Suprapubic skin (tissue), 4 donors: Measurements from ENCODE around the gene TMOD4. TPM values are rescaled to one million over a fixed set of nuclear protein-coding genes. Genes with fewer than 3 reads are reported as not detected.
A peak's percentile ranks its signal among the peaks of the same experiment; 100 is the strongest.

Experiments
- DNase-seq, 2 donors: peaks; one replicate each; pipeline ENCODE4 v3.0.0-alpha.2; 2019; ENCODE audit warnings: low spot score in 2 of 2
- H3K27ac ChIP-seq: fragments of 200-600 bp; sonication (generic); one replicate; pipeline ENCODE4 v1.5.1; 2019
- H3K27me3 ChIP-seq: fragments of 200-600 bp; sonication (generic); one replicate; pipeline ENCODE4 v1.5.1; 2019
- H3K36me3 ChIP-seq: fragments of 200-600 bp; sonication (generic); one replicate; pipeline ENCODE4 v1.5.1; 2019
- H3K4me1 ChIP-seq: fragments of 200-600 bp; sonication (generic); one replicate; pipeline ENCODE4 v1.5.1; 2019
- H3K4me3 ChIP-seq: fragments of 200-600 bp; sonication (generic); one replicate; pipeline ENCODE4 v1.5.1; 2019; ENCODE audit warnings: mild to moderate bottlenecking
- H3K9me3 ChIP-seq: fragments of 200-600 bp; sonication (generic); one replicate; pipeline ENCODE4 v1.5.1; 2019
- EP300 ChIP-seq: sonication (generic); formaldehyde crosslinking; IDR thresholded peaks from one replicate; pipeline ENCODE4 v1.6.1; 2017; ENCODE audit warnings: antibody characterized with exemption
- POLR2A ChIP-seq, 2 donors: fragments of 450-650 bp; IDR thresholded peaks; one replicate each; pipeline ENCODE4 v1.6.1; 2017; ENCODE audit warnings: antibody characterized with exemption in 2 of 2, mild to moderate bottlenecking in 2 of 2, moderate library complexity in 2 of 2
- POLR2AphosphoS5 ChIP-seq, 3 donors: sonication (generic); formaldehyde crosslinking; IDR thresholded peaks; one replicate each; pipeline ENCODE4 v1.6.1; 2017; ENCODE audit warnings: antibody characterized with exemption in 3 of 3
- WGBS: methylation state at CpG from one replicate; pipeline ENCODE4 v1.1.5; 2018; 5-methylcytosine and 5-hydroxymethylcytosine counted together
- total RNA-seq, 4 donors: library from RNA; depleted of rRNA; stranded (reverse); fragments of >200 nt; gene quantifications; one replicate each; pipeline ENCODE4 v1.1.0, GENCODE V29; 2016
- TF ChIP-seq, protein P1 (sequence below), 2 donors: fragments of 200-600 bp in 1 of 2; fragments of 450-650 bp in 1 of 2; sonication (generic) in 1 of 2; IDR thresholded peaks; one replicate each; pipeline ENCODE4 v1.5.1; 2016 to 2019; ENCODE audit warnings: antibody characterized with exemption in 2 of 2, mild to moderate bottlenecking in 1 of 2, moderate library complexity in 1 of 2

The TMOD4 gene
- total RNA-seq, 4 donors from 2014 or later: not detected

DNA sequence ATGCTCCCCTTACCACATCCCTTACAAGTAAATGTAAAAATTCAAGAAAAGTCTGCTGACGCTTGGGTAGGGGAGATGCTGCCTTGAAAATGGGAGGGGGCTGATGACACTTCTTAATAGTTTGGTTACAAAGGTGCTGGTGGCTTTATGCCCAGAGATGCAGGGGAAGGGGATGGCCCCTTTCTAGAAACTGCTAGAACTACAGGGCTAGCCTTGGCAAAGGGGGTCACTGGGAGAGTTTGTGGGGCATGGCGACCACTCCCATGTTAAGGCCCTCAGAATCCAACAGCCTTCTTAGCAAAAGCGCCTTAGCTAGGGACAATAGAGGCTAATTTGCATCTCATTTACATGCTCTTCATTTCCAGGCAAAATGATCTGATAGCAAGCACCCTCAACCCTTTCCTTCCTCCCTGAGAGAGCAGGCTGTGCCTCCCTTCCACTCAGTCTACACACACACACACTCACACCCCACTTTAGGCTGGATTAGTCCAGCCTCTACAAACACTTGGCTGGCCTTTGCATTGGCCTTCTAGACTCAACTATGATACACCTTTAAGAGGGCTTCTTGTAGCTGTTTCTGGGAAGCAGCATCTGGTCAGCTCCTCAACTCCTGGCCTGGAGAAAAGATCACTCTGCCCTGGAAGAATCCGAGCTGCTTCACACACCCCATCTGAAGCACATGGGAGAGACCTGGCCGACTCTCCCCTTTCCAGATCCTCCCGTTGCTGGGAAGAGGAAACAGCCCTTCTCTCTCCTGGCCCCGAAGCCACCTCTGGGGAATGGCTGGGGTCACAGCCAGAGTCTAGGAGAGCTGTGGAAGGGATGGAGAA lies 31.1 kb downstream of the TMOD4 start:
- DNase-seq: no peak
- TF ChIP-seq POLR2AphosphoS5 (IDR thresholded peaks at IDR 0.05): no peak
- TF ChIP-seq EP300: no peak
- TF ChIP-seq, protein P1, sequence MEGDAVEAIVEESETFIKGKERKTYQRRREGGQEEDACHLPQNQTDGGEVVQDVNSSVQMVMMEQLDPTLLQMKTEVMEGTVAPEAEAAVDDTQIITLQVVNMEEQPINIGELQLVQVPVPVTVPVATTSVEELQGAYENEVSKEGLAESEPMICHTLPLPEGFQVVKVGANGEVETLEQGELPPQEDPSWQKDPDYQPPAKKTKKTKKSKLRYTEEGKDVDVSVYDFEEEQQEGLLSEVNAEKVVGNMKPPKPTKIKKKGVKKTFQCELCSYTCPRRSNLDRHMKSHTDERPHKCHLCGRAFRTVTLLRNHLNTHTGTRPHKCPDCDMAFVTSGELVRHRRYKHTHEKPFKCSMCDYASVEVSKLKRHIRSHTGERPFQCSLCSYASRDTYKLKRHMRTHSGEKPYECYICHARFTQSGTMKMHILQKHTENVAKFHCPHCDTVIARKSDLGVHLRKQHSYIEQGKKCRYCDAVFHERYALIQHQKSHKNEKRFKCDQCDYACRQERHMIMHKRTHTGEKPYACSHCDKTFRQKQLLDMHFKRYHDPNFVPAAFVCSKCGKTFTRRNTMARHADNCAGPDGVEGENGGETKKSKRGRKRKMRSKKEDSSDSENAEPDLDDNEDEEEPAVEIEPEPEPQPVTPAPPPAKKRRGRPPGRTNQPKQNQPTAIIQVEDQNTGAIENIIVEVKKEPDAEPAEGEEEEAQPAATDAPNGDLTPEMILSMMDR (IDR thresholded peaks at IDR 0.05): no peak
- no peak for TF ChIP-seq POLR2A (IDR thresholded peaks at IDR 0.05)
- Histone ChIP-seq H3K4me1 (peaks cover 27% of the 10 kb centered on the region), H3K4me3 (peak overlapping the region; percentile 91), H3K36me3 (peaks cover 6% of the 10 kb centered on the region), H3K9me3 (no peaks in the 10 kb centered on the region), H3K27ac (peak overlapping the region; percentile 9), H3K27me3 (no peaks in the 10 kb centered on the region)
- 53% methylated on average over 7 of the region's 7 CpGs for WGBS

- no peak for TF ChIP-seq POLR2A (IDR thresholded peaks at IDR 0.05)
- TF ChIP-seq, protein P1 (IDR thresholded peaks at IDR 0.05): no peak
- no peak for TF ChIP-seq POLR2AphosphoS5 (IDR thresholded peaks at IDR 0.05)
- H3K27me3 ChIP-seq: no peaks in the 10 kb centered on the region
- no peak overlapping the region for H3K27ac ChIP-seq
- H3K9me3 ChIP-seq: no peaks in the 10 kb centered on the region
- H3K36me3 ChIP-seq: peaks cover 9% of the 10 kb centered on the region
- no peak for DNase-seq
- 82% methylated on average over 4 of the region's 5 CpGs for WGBS
- H3K4me3 ChIP-seq: no peak overlapping the region
- peaks cover 27% of the 10 kb centered on the region for H3K4me1 ChIP-seq
These were observed 31.8 kb downstream of the TMOD4 start for GRCh38 chr1:151143986-151144385.

DNA sequence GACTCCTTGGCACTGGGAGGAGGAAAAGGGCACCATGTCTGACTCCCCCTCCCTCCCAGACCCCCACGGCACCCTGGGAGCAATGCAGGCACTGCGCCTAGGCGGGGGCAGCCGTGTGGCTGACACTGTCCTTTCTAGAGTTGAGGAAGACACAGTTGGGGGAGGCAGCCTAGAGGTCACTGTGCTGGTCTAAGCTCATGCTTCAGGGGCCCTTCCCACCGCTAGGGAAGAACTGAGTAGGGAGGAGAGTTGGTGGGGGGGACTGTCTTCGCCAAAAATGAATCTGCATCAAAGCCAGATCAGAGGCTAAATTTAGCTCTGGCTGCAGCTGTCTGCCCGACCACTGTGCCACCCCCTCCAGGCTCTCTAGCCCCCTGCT lies 32.7 kb downstream of the TMOD4 start:
- Histone ChIP-seq H3K27ac (no peak overlapping the region), H3K4me1 (peaks cover 27% of the 10 kb centered on the region)
- DNase-seq: no peak

DNA sequence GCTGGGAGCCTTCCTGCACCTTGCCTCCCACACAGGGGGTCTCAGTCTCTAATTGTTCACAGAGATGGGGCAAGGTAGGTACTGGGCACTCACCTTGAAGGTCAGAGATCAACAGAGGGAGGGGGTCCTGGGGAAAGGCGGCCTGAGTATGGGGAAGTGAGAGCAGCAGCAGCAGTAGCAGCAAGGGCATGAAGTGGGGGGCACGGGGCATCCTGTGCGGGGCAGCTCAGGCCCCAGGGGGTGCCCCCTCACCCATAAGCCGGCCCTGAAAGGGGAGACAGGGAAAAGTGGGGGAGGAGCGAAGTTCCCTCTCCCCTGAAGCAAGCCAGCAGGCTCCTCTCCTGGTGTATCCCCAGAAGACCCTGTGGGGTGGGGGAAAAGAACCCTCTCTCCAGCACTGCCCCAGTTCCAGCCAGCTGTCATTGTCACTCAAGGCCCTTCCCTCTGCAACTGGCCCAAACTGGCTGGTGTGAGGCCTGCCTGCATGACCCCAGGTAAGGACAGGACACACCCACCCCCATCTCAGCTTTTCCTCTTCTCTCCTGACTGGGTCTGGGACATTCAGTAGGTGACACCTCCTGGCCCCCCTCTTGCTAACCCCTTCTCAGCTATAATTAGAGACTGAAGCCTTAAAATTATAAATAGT lies 33.2 kb downstream of the TMOD4 start:
- Histone ChIP-seq H3K27me3 (no peaks in the 10 kb centered on the region), H3K36me3 (peaks cover 21% of the 10 kb centered on the region), H3K4me3 (no peak overlapping the region), H3K4me1 (peaks cover 27% of the 10 kb centered on the region), H3K27ac (no peak overlapping the region), H3K9me3 (no peaks in the 10 kb centered on the region)
- no peak for TF ChIP-seq POLR2AphosphoS5 (IDR thresholded peaks at IDR 0.05)
- no peak for TF ChIP-seq EP300
- no peak for TF ChIP-seq POLR2A (IDR thresholded peaks at IDR 0.05)
- TF ChIP-seq, protein P1 (IDR thresholded peaks at IDR 0.05): no peak
- peak in 1 of 2 donors; percentile 29 for DNase-seq
- 83% methylated on average over 1 of the region's 5 CpGs for WGBS

More for the DNA sequence above, 32.7 kb downstream of the TMOD4 start:
- H3K9me3 ChIP-seq: no peaks in the 10 kb centered on the region
- H3K36me3 ChIP-seq: peaks cover 16% of the 10 kb centered on the region
- 78% methylated on average over 7 of the region's 7 CpGs for WGBS
- TF ChIP-seq, protein P1 (IDR thresholded peaks at IDR 0.05): no peak
- TF ChIP-seq POLR2AphosphoS5 (IDR thresholded peaks at IDR 0.05): no peak
- TF ChIP-seq POLR2A (IDR thresholded peaks at IDR 0.05): no peak
- no peak for TF ChIP-seq EP300
- H3K4me3 ChIP-seq: no peak overlapping the region
- H3K27me3 ChIP-seq: no peaks in the 10 kb centered on the region

DNA sequence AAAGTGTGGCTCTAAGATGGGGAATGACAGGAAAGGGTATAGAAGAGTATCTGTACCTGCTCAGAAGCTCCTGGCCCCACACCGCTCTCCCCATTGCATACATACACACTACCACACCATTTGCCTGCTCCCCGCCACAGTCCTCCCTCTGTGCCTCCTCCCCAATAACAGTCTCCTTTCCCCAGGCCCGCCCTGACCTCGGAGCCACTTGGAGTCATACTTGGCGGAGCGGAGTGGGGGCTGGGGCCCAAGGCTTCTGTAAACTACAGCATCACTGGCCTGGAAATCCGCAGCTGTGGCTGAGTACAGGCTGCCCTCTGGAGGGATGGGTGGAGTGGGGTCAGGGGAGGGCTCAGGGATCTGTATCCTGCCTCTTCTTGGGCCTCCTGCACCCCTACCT lies 38.0 kb downstream of the TMOD4 start:
- Histone ChIP-seq H3K36me3 (peaks cover 45% of the 10 kb centered on the region), H3K9me3 (no peaks in the 10 kb centered on the region), H3K4me1 (no peaks in the 10 kb centered on the region), H3K27ac (no peak overlapping the region), H3K4me3 (no peak overlapping the region), H3K27me3 (no peaks in the 10 kb centered on the region)
- no peak for TF ChIP-seq POLR2A (IDR thresholded peaks at IDR 0.05)
- TF ChIP-seq POLR2AphosphoS5 (IDR thresholded peaks at IDR 0.05): no peak
- TF ChIP-seq, protein P1 (IDR thresholded peaks at IDR 0.05): no peak
- no peak for TF ChIP-seq EP300
- no peak for DNase-seq
- 97% methylated on average over 7 of the region's 7 CpGs for WGBS
